CD8-positive, alpha-beta memory T cell (primary cell): ENCODE measurements around the gene PSG6. TPM values are rescaled to one million over a fixed set of nuclear protein-coding genes. Genes with fewer than 3 reads are reported as not detected.
"Not testable (repeated sequence)": the region's sequence is repeated elsewhere in the genome, so short reads cannot be mapped to it uniquely, and the experiment has no call there.

Experiments
- CTCF ChIA-PET: fragments of 350-600 bp; sonication (Branson Sonifier 250); formaldehyde crosslinking; loops from one replicate; lab custom pipeline; 2021; ENCODE audit warnings: antibody characterized with exemption; lab: Charles Lee
- POLR2A ChIA-PET: fragments of 350-600 bp; sonication (Branson Sonifier 250); formaldehyde crosslinking; loops from one replicate; lab custom pipeline; 2021; ENCODE audit warnings: antibody characterized with exemption; lab: Charles Lee
- DNase-seq, 5 donors: peaks; one replicate each; pipeline versions ENCODE4 v3.0.0 to v3.0.0-alpha.2; 2020 to 2022; ENCODE audit warnings: mixed read lengths in 1 of 5
- H3K27ac ChIP-seq: one replicate; pipeline ENCODE4 v1.7.0; 2013; ENCODE audit warnings: low read depth, mild to moderate bottlenecking, low read length, moderate library complexity
- H3K27me3 ChIP-seq: 2 replicates; pipeline ENCODE4 v1.7.0; 2013; ENCODE audit warnings: low read length, mild to moderate bottlenecking; ENCODE audit not compliant: insufficient read depth, poor library complexity, severe bottlenecking
- H3K36me3 ChIP-seq: 2 replicates; pipeline ENCODE4 v1.7.0; 2013; ENCODE audit warnings: mild to moderate bottlenecking, low read length, moderate library complexity; ENCODE audit not compliant: insufficient read depth
- H3K4me1 ChIP-seq: 2 replicates; pipeline ENCODE4 v1.7.0; 2013; ENCODE audit warnings: mild to moderate bottlenecking, low read length, moderate library complexity; ENCODE audit not compliant: insufficient read depth
- H3K4me3 ChIP-seq: 2 replicates; pipeline ENCODE4 v1.7.0; 2013; ENCODE audit warnings: mild to moderate bottlenecking, low read length
- H3K9me3 ChIP-seq: 2 replicates; pipeline ENCODE4 v1.7.0; 2013; ENCODE audit warnings: mild to moderate bottlenecking, low read length
- H3K27ac Mint-ChIP-seq, 8 donors: one replicate each; pipeline ENCODE4 v1.8.0; 2020 to 2021; ENCODE audit warnings: mixed read lengths in 8 of 8, mild to moderate bottlenecking in 6 of 8, inconsistent platforms in 3 of 8, moderate library complexity in 3 of 8
- H3K27me3 Mint-ChIP-seq, 2 donors: one replicate each; pipeline ENCODE4 v1.8.0; 2020 to 2021; ENCODE audit warnings: mixed read lengths in 2 of 2, mild to moderate bottlenecking in 1 of 2, moderate library complexity in 1 of 2
- H3K36me3 Mint-ChIP-seq, 3 donors: one replicate each; pipeline ENCODE4 v1.8.0; 2020 to 2021; ENCODE audit warnings: mixed read lengths in 3 of 3, inconsistent platforms in 1 of 3, mild to moderate bottlenecking in 1 of 3
- H3K4me1 Mint-ChIP-seq, 3 donors: one replicate each; pipeline ENCODE4 v1.8.0; 2020 to 2021; ENCODE audit warnings: mixed read lengths in 3 of 3, inconsistent platforms in 1 of 3, mild to moderate bottlenecking in 1 of 3
- H3K4me3 Mint-ChIP-seq, 7 donors: one replicate each; pipeline ENCODE4 v1.8.0; 2020 to 2021; ENCODE audit warnings: mixed read lengths in 7 of 7, mild to moderate bottlenecking in 6 of 7, moderate library complexity in 4 of 7, inconsistent platforms in 2 of 7
- H3K9me3 Mint-ChIP-seq, 5 donors: one replicate each; pipeline ENCODE4 v1.8.0; 2020 to 2022; ENCODE audit warnings: mixed read lengths in 5 of 5, mild to moderate bottlenecking in 3 of 5, moderate library complexity in 2 of 5, inconsistent platforms in 1 of 5
- polyA plus RNA-seq: library from polyadenylated mRNA; unstranded; fragments of 300-500 nt; fragmentation: Illumina TruSeq; gene quantifications from one replicate; pipeline ENCODE4 v1.2.3, GENCODE V29; 2021
- total RNA-seq, 2 experiments: library from RNA; stranded (reverse); gene quantifications; one replicate each; pipeline ENCODE4 v1.2.3, GENCODE V29; 2021

The PSG6 gene
- total and polyA plus RNA-seq, 3 experiments from 2014 or later: not detected

DNA sequence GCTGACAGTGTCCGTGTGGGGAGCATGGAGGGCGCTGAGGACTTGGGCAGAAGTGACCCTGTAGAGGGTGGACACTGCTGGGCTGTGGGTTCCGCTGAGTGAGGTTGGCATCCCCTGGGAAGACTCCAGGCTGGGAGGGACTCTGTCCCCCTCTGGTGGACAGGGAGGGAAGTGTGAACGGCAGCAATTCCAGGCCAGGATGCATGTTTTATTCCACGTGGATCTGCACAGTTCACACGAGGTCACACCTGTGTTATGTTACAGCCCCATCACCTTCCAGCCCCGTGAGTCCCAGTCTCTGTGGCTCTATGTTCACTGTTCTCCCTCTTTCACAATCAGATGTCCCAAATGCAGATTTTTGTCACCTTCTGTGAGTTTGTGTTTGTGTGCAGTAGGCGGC is 36.4 kb downstream of the PSG6 start:
- H3K4me3 ChIP-seq, H3K4me1 Mint-ChIP-seq, H3K4me3 Mint-ChIP-seq, POLR2A ChIA-PET, H3K27ac ChIP-seq, H3K27me3 ChIP-seq, H3K4me1 ChIP-seq, H3K9me3 ChIP-seq, DNase-seq, H3K9me3 Mint-ChIP-seq, CTCF ChIA-PET, H3K36me3 Mint-ChIP-seq, H3K36me3 ChIP-seq, H3K27ac Mint-ChIP-seq: not testable (repeated sequence)
- peaks cover 15 to 30% of the 10 kb centered on the region in 2 donors for H3K27me3 Mint-ChIP-seq

DNA sequence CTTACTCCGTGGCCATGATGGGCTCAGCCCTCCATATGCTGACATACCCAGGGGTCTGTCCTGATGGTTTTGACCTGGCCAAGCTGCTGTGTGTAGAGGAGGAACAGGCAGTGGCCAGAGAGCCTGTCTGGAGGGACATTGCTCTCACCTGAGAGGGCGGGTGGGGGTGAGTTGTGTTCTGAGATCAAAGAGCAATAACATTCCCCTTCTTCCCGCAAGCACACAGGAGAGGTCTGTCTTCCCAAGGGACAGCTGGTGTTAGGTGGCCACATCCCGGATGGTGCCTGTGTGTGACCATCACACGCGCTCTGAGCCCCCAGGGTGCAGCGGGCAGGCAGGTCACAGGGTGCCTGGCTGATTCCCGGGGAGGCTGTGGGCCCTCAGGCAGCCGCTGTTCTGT is 37.1 kb downstream of the PSG6 start:
- H3K9me3 ChIP-seq, H3K27ac ChIP-seq, DNase-seq, H3K36me3 Mint-ChIP-seq, H3K9me3 Mint-ChIP-seq, H3K4me1 ChIP-seq, CTCF ChIA-PET, H3K4me3 Mint-ChIP-seq, POLR2A ChIA-PET, H3K27me3 ChIP-seq, H3K4me3 ChIP-seq, H3K36me3 ChIP-seq, H3K4me1 Mint-ChIP-seq, H3K27ac Mint-ChIP-seq: not testable (repeated sequence)
- peaks cover 14 to 30% of the 10 kb centered on the region in 2 donors for H3K27me3 Mint-ChIP-seq

GRCh38 chr19:42879613-42880012 is 38.1 kb downstream of the PSG6 start, which contains the start of gene PSG1:
PSG1 (minus strand) TSS chr19:42879713; CDS start chr19:42879581, 132 bp downstream.
- Mint-ChIP-seq H3K4me1 (no peaks in the 10 kb centered on the region), H3K9me3 (no peaks in the 10 kb centered on the region), H3K36me3 (no peaks in the 10 kb centered on the region), H3K4me3 (no peak within 1 kb of the TSS), H3K27ac (peak within 1 kb of the TSS in 1 of 8 donors; percentile 87), H3K27me3 (peaks cover 9 to 25% of the 10 kb centered on the region in 2 donors)
- ChIA-PET CTCF (no interaction called here), POLR2A (no interaction called here)
- H3K4me3 ChIP-seq: no peak within 1 kb of the TSS
- H3K9me3 ChIP-seq: no peaks in the 10 kb centered on the region
- H3K27me3 ChIP-seq: no peaks in the 10 kb centered on the region
- no peak for DNase-seq
- H3K36me3 ChIP-seq: no peaks in the 10 kb centered on the region
- no peak within 1 kb of the TSS for H3K27ac ChIP-seq
- no peaks in the 10 kb centered on the region for H3K4me1 ChIP-seq

GRCh38 chr19:42876596-42876995 is 41.1 kb downstream of the PSG6 start:
- POLR2A ChIA-PET, DNase-seq: not testable (repeated sequence)

GRCh38 chr19:42875881-42876280 is 41.8 kb downstream of the PSG6 start:
- H3K4me3 ChIP-seq, H3K4me1 ChIP-seq, H3K9me3 ChIP-seq, H3K27me3 ChIP-seq, POLR2A ChIA-PET, H3K9me3 Mint-ChIP-seq, H3K4me1 Mint-ChIP-seq, CTCF ChIA-PET, H3K36me3 Mint-ChIP-seq, DNase-seq, H3K4me3 Mint-ChIP-seq, H3K36me3 ChIP-seq, H3K27ac Mint-ChIP-seq, H3K27ac ChIP-seq: not testable (repeated sequence)
- H3K27me3 Mint-ChIP-seq: peaks cover 7 to 25% of the 10 kb centered on the region in 2 donors

More at GRCh38 chr19:42876596-42876995, 41.1 kb downstream of the PSG6 start:
- H3K27ac ChIP-seq, H3K4me1 Mint-ChIP-seq, H3K4me1 ChIP-seq, H3K9me3 ChIP-seq, H3K27ac Mint-ChIP-seq, CTCF ChIA-PET, H3K27me3 ChIP-seq, H3K36me3 ChIP-seq, H3K4me3 Mint-ChIP-seq, H3K9me3 Mint-ChIP-seq, H3K36me3 Mint-ChIP-seq, H3K4me3 ChIP-seq: not testable (repeated sequence)
- peaks cover 7 to 22% of the 10 kb centered on the region in 2 donors for H3K27me3 Mint-ChIP-seq

- H3K36me3 Mint-ChIP-seq, H3K9me3 ChIP-seq, H3K4me3 Mint-ChIP-seq, H3K36me3 ChIP-seq, CTCF ChIA-PET, POLR2A ChIA-PET, DNase-seq, H3K27ac Mint-ChIP-seq, H3K4me1 ChIP-seq, H3K9me3 Mint-ChIP-seq, H3K27ac ChIP-seq, H3K4me1 Mint-ChIP-seq, H3K4me3 ChIP-seq, H3K27me3 ChIP-seq: not testable (repeated sequence)
- H3K27me3 Mint-ChIP-seq: peaks cover 6 to 21% of the 10 kb centered on the region in 2 donors
These were observed 42.5 kb downstream of the PSG6 start for GRCh38 chr19:42874901-42875813.

DNA sequence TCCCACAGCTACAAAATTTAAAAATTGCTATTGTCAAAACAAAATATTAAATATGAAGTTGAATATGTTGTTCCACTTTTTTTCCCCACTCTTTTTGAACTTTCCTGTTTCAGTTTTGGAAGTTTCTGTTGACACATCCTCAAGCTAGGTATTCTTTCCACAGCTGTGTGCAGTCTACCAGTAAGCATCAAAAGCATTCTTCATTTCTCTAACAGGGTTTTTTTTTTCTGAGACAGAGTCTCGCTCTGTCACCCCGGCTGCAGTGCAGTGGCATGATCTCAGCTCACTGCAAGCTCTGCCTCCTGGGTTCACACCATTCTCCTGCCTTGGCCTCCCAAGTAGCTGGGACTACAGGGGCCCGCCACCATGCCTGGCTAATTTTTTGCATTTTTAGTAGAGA is 43.6 kb downstream of the PSG6 start:
- H3K4me1 Mint-ChIP-seq, POLR2A ChIA-PET, CTCF ChIA-PET, H3K36me3 Mint-ChIP-seq, H3K4me3 Mint-ChIP-seq, H3K27ac ChIP-seq, H3K36me3 ChIP-seq, H3K27me3 ChIP-seq, H3K27ac Mint-ChIP-seq, DNase-seq, H3K9me3 Mint-ChIP-seq, H3K4me3 ChIP-seq, H3K4me1 ChIP-seq, H3K9me3 ChIP-seq: not testable (repeated sequence)
- H3K27me3 Mint-ChIP-seq: peaks cover 9 to 24% of the 10 kb centered on the region in 2 donors

DNA sequence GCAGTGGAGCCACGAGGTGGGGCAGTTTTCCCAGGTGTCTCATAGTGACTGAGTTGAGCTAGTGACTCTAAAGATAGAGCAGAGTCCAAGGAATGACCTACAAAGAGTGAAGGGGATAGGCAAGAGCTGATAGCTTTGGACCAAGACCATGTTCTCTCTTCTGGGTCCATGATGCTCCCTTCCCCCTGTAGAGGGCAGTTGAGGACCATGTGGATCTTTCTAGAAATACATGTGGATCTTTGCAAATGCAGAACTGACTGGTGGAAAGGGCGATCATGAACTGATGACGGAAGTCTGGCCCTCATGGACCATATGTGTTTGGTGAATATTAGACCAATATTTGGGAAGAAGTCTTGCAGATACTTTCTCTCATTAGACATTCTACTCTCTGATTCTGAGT is 45.1 kb downstream of the PSG6 start:
- H3K27me3 Mint-ChIP-seq: peaks cover 15 to 27% of the 10 kb centered on the region in 2 donors
- DNase-seq: no peak
- no peaks in the 10 kb centered on the region for H3K27me3 ChIP-seq
- no peak overlapping the region for H3K4me3 ChIP-seq
- H3K36me3 ChIP-seq: no peaks in the 10 kb centered on the region
- no peaks in the 10 kb centered on the region for H3K4me1 ChIP-seq
- no peaks in the 10 kb centered on the region for H3K9me3 ChIP-seq
- H3K4me1 Mint-ChIP-seq: no peaks in the 10 kb centered on the region
- H3K9me3 Mint-ChIP-seq: peaks cover 0 to 2% (median 0%) of the 10 kb centered on the region in 5 donors
- H3K27ac Mint-ChIP-seq: no peak overlapping the region
- no peak overlapping the region for H3K27ac ChIP-seq
- POLR2A ChIA-PET: no interaction called here
- H3K4me3 Mint-ChIP-seq: no peak overlapping the region
- CTCF ChIA-PET: no interaction called here
- H3K36me3 Mint-ChIP-seq: no peaks in the 10 kb centered on the region
